ENCODE data around the gene FLT3. TPM values are rescaled to one million over a fixed set of nuclear protein-coding genes. Genes with fewer than 3 reads are reported as not detected.

The FLT3 gene
- total RNA-seq, 2 experiments from 2014 or later, result not detected

DNA sequence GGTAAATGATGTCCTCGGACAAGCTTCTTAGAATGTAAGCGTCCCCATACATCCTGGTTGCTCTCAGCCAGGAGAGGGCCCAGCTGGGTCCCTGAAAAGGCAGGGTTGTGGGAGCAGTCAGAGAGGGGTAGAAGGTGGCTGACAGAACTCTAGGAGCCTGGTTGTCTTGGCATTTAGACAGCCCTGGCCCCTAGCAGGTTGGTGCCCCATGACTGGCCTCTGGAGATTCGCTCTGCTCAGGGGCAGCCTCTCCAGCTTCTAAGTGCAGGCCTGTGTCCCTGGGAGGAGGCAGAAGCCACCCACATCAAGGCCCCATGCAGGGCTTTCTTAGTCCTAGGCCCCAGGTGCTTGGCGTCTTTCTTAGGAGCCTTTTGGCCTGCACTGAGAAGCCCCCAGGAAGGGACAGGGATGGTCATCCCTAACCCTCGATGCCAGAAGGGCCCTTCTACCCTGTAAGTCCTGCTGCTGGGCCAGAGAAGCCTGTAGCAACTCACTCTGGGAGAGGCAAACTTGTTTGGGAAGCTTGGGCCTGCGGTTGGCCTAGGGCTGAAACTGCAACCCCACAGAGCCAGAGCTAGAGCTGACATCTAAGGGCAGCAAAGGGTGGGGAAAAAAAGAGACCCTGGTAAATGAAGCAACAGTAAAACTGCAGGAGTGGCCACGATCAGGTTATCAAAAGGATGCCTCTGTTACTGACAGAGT lies 128.4 kb downstream of the FLT3 start:
- ChIA-PET CTCF (interaction anchor here (2.1 to 7.0 kb wide), 3 partner anchors 12 to 145 kb away, joined by 9 to 46 read pairs (median 25); no protein-coding TSS in a partner anchor), POLR2A (interaction anchor here (0.6 kb wide), 1 partner anchor 638 kb away, joined by 5 read pairs; no protein-coding TSS in a partner anchor)
- DNase-seq (no peak), ATAC-seq (no peak)
- peaks cover 24% of the 10 kb centered on the region for H3K4me1 Mint-ChIP-seq (ENCODE audit: low read depth)
- no peak for TF ChIP-seq CTCF (IDR thresholded peaks at IDR 0.05)
- no peak overlapping the region for H3K4me3 Mint-ChIP-seq
- H3K27ac Mint-ChIP-seq, result no peak overlapping the region
- H3K9me3 Mint-ChIP-seq, result no peaks in the 10 kb centered on the region
- H3K27me3 Mint-ChIP-seq, result peaks cover 77% of the 10 kb centered on the region
- intact Hi-C loops (cut with micrococcal nuclease), result no loop called here
- H3K36me3 Mint-ChIP-seq (ENCODE audit: low read depth), result no peaks in the 10 kb centered on the region

DNA sequence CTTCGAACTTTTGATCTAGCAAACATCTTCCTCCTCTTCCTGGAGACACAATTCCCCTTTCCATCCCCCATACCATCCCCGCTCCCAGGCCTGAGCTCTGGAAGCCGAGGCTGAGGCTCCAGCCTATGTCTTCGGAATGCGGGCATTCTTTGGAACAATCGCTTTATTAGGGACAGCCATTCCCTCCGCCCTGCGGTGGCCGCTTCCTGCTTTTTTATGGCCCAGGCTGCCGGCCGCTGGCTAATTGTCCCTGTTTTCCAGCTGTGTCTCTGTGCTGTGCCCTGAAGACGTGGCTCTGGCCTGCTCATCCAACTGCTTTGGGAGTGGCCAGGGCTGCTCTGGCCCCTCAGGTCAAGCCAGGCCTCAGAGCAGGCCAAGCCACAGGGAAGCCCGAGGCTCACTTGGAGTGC lies 129.1 kb downstream of the FLT3 start:
- H3K27ac Mint-ChIP-seq, result no peak overlapping the region
- no peaks in the 10 kb centered on the region for H3K36me3 Mint-ChIP-seq (ENCODE audit: low read depth)
- TF ChIP-seq CTCF (IDR thresholded peaks at IDR 0.05), result no peak
- no peak for DNase-seq
- CTCF ChIA-PET, result interaction anchor here (2.1 to 7.0 kb wide), 3 partner anchors 13 to 144 kb away, joined by 9 to 46 read pairs (median 25); no protein-coding TSS in a partner anchor
- H3K9me3 Mint-ChIP-seq, result no peaks in the 10 kb centered on the region
- ATAC-seq, result no peak
- peaks cover 76% of the 10 kb centered on the region for H3K27me3 Mint-ChIP-seq
- peaks cover 27% of the 10 kb centered on the region for H3K4me1 Mint-ChIP-seq (ENCODE audit: low read depth)
- POLR2A ChIA-PET, result interaction anchor here (0.6 kb wide), 1 partner anchor 637 kb away, joined by 5 read pairs; no protein-coding TSS in a partner anchor
- intact Hi-C loops (cut with micrococcal nuclease), result no loop called here
- no peak overlapping the region for H3K4me3 Mint-ChIP-seq

DNA sequence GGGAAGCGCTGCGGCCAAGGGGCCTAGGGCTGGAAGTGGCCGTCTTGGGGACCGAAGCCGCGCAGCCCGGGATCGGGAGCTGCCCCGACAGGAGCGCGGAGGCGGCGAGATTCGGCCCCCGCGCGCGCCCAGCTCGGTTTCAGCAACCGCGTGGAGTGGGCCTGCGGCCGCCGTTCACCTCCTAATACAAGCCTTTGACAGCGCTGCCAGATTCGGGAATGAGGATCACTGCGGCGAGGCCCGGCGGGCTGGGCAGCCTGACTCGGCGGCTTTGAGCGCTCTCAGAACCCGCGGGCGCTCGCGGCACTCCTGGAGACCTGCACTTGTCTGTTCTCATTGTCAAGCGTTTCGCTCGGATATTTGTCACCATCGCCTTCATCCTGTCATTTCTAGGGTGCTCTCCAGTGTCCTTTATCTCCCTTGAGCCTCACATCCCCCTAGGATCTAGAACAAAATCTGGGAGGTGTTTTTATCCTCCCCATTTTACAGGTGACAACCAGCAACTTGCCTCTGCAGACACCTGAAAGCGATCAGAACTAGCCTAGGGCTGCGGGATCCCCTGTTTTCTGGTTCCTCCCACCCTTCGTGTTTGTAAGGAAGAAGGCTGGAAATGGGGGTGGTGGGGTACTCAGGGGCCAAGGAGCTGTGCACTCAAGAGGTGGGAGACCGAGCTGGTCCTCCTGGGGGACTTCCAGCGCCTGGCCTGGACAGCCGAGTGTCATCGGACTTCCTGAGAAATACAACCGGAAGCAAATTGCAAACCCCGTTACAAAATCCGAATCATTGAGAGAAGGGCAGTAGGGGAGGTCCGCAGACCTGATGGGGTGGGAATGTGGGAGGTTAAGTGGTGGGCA lies 129.8 kb downstream of the FLT3 start:
- H3K4me3 Mint-ChIP-seq, result no peak overlapping the region
- TF ChIP-seq CTCF (IDR thresholded peaks at IDR 0.05), result no peak
- ATAC-seq (no peak), DNase-seq (no peak)
- H3K9me3 Mint-ChIP-seq, result no peaks in the 10 kb centered on the region
- peaks cover 27% of the 10 kb centered on the region for H3K4me1 Mint-ChIP-seq (ENCODE audit: low read depth)
- CTCF ChIA-PET, result interaction anchor here (0.8 to 7.0 kb wide), 5 partner anchors 12 to 145 kb away, joined by 3 to 46 read pairs (median 3); no protein-coding TSS in a partner anchor
- POLR2A ChIA-PET, result interaction anchor here (1.0 kb wide), 1 partner anchor 43 kb away, joined by 3 read pairs; no protein-coding TSS in a partner anchor
- H3K27ac Mint-ChIP-seq, result no peak overlapping the region
- H3K27me3 Mint-ChIP-seq, result peaks cover 76% of the 10 kb centered on the region
- intact Hi-C loops (cut with micrococcal nuclease), result no loop called here
- no peaks in the 10 kb centered on the region for H3K36me3 Mint-ChIP-seq (ENCODE audit: low read depth)

DNA sequence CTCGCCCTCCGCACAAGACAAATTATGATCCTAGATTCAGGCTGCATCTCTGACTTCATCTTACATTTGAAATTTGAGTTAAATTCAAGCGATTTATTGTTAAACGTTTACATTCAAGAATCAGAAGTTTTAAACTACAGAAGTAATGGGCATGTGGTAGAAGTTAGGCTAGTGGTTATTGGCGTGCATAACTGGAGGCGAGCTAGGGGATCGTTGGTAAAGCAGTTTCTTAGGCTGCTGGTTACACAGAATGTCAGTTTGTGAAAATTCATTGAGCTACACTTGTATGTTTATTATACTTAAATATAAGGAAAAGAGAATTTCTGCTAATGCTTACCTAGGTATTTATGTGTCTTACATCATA lies 130.5 kb downstream of the FLT3 start:
- TF ChIP-seq CTCF (IDR thresholded peaks at IDR 0.05), result no peak
- ATAC-seq (no peak), DNase-seq (no peak)
- Mint-ChIP-seq H3K4me1 (ENCODE audit: low read depth) (peaks cover 22% of the 10 kb centered on the region), H3K36me3 (ENCODE audit: low read depth) (no peaks in the 10 kb centered on the region), H3K27ac (no peak overlapping the region), H3K9me3 (no peaks in the 10 kb centered on the region), H3K4me3 (no peak overlapping the region), H3K27me3 (peaks cover 77% of the 10 kb centered on the region)
- intact Hi-C loops (cut with micrococcal nuclease), result loop anchor here (5.0 kb wide), 2 partner anchors 43 to 173 kb away; no protein-coding TSS in a partner anchor
- ChIA-PET CTCF (interaction anchor here (0.8 to 7.0 kb wide), 6 partner anchors 11 to 144 kb away, joined by 3 to 46 read pairs (median 3); no protein-coding TSS in a partner anchor), POLR2A (interaction anchor here (1.0 kb wide), 1 partner anchor 42 kb away, joined by 3 read pairs; no protein-coding TSS in a partner anchor)
